ENCODE results near the gene DHX57.
"Not testable (repeated sequence)": the region's sequence is repeated elsewhere in the genome, so short reads cannot be mapped to it uniquely, and the experiment has no call there.

DHX57 gene

DNA sequence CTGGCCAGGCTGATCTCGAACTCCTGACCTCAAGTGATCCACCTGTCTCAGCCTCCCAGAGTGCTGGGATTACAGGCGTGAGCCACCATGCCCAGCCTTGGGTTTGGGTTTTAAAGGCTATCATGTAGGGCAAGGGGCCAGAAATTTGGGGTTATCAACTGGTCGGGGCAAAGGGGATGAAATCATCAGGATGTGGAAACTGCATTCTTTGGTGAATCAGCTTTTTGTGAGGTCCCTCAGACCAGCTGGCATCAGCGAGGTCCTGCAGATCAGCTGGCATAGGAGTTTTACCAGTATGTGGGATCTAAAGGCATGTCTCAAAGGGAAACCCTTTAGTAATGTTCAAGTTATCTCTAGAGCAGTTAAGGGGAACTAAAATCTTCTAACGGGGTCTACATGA lies 104.1 kb downstream of the DHX57 start:
- no peak overlapping the region for H3K4me3 Mint-ChIP-seq
- H3K27ac Mint-ChIP-seq: no peak overlapping the region
- peaks cover 4% of the 10 kb centered on the region for H3K4me1 Mint-ChIP-seq
- no peaks in the 10 kb centered on the region for H3K36me3 Mint-ChIP-seq
- no peak for DNase-seq
- CTCF ChIA-PET: no interaction called here
- peaks cover 38% of the 10 kb centered on the region for H3K27me3 Mint-ChIP-seq
- no peaks in the 10 kb centered on the region for H3K9me3 Mint-ChIP-seq

GRCh38 chr2:38765551-38765950 lies 110.2 kb downstream of the DHX57 start:
- no peaks in the 10 kb centered on the region for H3K36me3 Mint-ChIP-seq
- peaks cover 8% of the 10 kb centered on the region for H3K27me3 Mint-ChIP-seq
- H3K4me1 Mint-ChIP-seq: peaks cover 8% of the 10 kb centered on the region
- H3K9me3 Mint-ChIP-seq: no peaks in the 10 kb centered on the region
- CTCF ChIA-PET: interaction anchor here (0.6 kb wide), 1 partner anchor 11 kb away, joined by 3 read pairs; no protein-coding TSS in a partner anchor
- no peak overlapping the region for H3K4me3 Mint-ChIP-seq
- H3K27ac Mint-ChIP-seq: no peak overlapping the region
- DNase-seq: no peak

DNA sequence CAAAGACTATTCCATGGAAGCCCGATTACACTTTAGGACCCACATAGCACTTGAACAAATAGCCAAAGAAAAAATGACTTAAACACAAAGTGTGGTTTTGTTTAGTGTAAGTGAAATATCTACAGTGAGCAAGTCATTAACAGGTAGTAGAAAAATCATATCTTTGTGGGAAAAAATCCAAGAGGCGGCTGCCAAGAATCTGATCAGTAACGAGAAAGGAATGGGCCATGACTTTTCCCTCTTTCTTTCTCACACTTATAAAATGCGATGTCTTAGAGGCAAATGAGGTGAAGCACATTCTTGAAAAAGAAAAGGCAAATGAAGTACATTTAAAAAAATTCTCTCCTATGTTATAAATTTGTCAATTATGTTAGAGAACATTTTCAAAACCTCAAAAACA lies 110.6 kb downstream of the DHX57 start:
- no peak overlapping the region for H3K27ac Mint-ChIP-seq
- no peak for DNase-seq
- H3K27me3 Mint-ChIP-seq: peaks cover 8% of the 10 kb centered on the region
- H3K36me3 Mint-ChIP-seq: no peaks in the 10 kb centered on the region
- H3K9me3 Mint-ChIP-seq: no peaks in the 10 kb centered on the region
- peaks cover 8% of the 10 kb centered on the region for H3K4me1 Mint-ChIP-seq
- CTCF ChIA-PET: no interaction called here
- no peak overlapping the region for H3K4me3 Mint-ChIP-seq

DNA sequence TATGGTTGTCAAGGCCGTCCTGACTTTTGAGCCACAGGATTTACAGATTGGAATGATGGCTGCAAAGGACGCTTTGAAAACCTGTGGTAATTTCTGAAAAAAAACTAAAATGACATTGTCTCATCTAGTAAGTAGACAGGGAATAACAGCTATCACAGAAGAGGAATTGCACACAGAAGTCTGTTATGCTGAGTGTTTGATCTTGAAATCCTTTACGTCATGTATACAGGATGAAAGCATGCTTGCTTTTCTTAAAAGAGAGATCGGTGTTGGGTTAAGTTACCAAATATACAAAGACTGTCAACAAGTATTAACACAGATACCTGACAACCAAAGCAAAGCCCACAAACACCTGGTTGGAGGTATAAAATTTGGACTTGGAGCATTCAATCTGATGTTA lies 112.0 kb downstream of the DHX57 start:
- DNase-seq: no peak
- no peaks in the 10 kb centered on the region for H3K36me3 Mint-ChIP-seq
- no peaks in the 10 kb centered on the region for H3K9me3 Mint-ChIP-seq
- H3K27ac Mint-ChIP-seq: no peak overlapping the region
- CTCF ChIA-PET: no interaction called here
- H3K27me3 Mint-ChIP-seq: peaks cover 3% of the 10 kb centered on the region
- H3K4me1 Mint-ChIP-seq: peaks cover 8% of the 10 kb centered on the region
- H3K4me3 Mint-ChIP-seq: no peak overlapping the region

GRCh38 chr2:38763228-38763627 lies 112.5 kb downstream of the DHX57 start:
- H3K27me3 Mint-ChIP-seq: peaks cover 3% of the 10 kb centered on the region
- no peaks in the 10 kb centered on the region for H3K9me3 Mint-ChIP-seq
- no peaks in the 10 kb centered on the region for H3K36me3 Mint-ChIP-seq
- peaks cover 8% of the 10 kb centered on the region for H3K4me1 Mint-ChIP-seq
- no peak overlapping the region for H3K4me3 Mint-ChIP-seq
- no peak overlapping the region for H3K27ac Mint-ChIP-seq
- CTCF ChIA-PET: no interaction called here
- DNase-seq: no peak

- H3K27me3 Mint-ChIP-seq, H3K9me3 Mint-ChIP-seq, H3K4me3 Mint-ChIP-seq, DNase-seq, CTCF ChIA-PET, H3K27ac Mint-ChIP-seq, H3K36me3 Mint-ChIP-seq: not testable (repeated sequence)
- peaks cover 17% of the 10 kb centered on the region for H3K4me1 Mint-ChIP-seq
These were observed 119.8 kb downstream of the DHX57 start for GRCh38 chr2:38755891-38756290.

GRCh38 chr2:38754506-38754905 lies 121.2 kb downstream of the DHX57 start:
- no peak for DNase-seq
- H3K9me3 Mint-ChIP-seq: no peaks in the 10 kb centered on the region
- H3K4me3 Mint-ChIP-seq: peak overlapping the region; percentile 54
- peaks cover 22% of the 10 kb centered on the region for H3K4me1 Mint-ChIP-seq
- CTCF ChIA-PET: interaction anchor here (0.6 kb wide), 1 partner anchor 173 kb away, joined by 3 read pairs; no protein-coding TSS in a partner anchor
- peaks cover 14% of the 10 kb centered on the region for H3K36me3 Mint-ChIP-seq
- peak overlapping the region; percentile 62 for H3K27ac Mint-ChIP-seq
- peaks cover 4% of the 10 kb centered on the region for H3K27me3 Mint-ChIP-seq

DNA sequence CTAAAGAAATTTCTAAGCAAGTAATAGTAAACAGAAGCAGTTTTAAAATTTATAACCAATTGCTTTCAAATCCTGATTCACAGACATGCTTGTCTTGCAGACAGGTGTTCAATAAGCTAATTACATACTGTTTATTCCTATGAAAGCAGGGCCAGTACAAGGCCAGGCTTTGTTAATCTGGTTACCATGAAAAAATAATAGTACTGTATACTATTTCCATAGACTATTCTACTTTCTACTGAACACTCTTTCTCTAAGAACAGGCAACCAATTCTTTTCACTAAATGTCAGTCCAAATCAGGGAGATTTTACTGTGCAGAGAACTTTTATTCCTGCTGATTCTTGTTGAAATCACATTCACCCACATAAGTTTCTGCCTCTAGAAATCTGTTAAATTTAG lies 121.7 kb downstream of the DHX57 start:
- Mint-ChIP-seq H3K9me3 (no peaks in the 10 kb centered on the region), H3K27ac (peak overlapping the region; percentile 71), H3K36me3 (peaks cover 17% of the 10 kb centered on the region), H3K27me3 (peaks cover 4% of the 10 kb centered on the region), H3K4me1 (peaks cover 25% of the 10 kb centered on the region), H3K4me3 (peak overlapping the region; percentile 64)
- CTCF ChIA-PET: interaction anchor here (0.6 kb wide), 1 partner anchor 172 kb away, joined by 3 read pairs; no protein-coding TSS in a partner anchor
- no peak for DNase-seq

- DNase-seq: no peak
- peak overlapping the region; percentile 99 for H3K27ac Mint-ChIP-seq
- H3K9me3 Mint-ChIP-seq: no peaks in the 10 kb centered on the region
- peaks cover 37% of the 10 kb centered on the region for H3K36me3 Mint-ChIP-seq
- H3K27me3 Mint-ChIP-seq: peaks cover 4% of the 10 kb centered on the region
- H3K4me3 Mint-ChIP-seq: peak overlapping the region; percentile 98
- peaks cover 47% of the 10 kb centered on the region for H3K4me1 Mint-ChIP-seq
- CTCF ChIA-PET: interaction anchor here (1.0 to 1.6 kb wide), 5 partner anchors 10 to 169 kb away, joined by 3 to 13 read pairs (median 4); no protein-coding TSS in a partner anchor
These were observed 123.9 kb downstream of the DHX57 start for GRCh38 chr2:38751596-38752410.

- Mint-ChIP-seq H3K9me3 (no peaks in the 10 kb centered on the region), H3K4me3 (peak within 1 kb of the TSS; percentile 98), H3K27ac (peak within 1 kb of the TSS; percentile 99), H3K36me3 (peaks cover 45% of the 10 kb centered on the region), H3K4me1 (peaks cover 54% of the 10 kb centered on the region), H3K27me3 (peaks cover 4% of the 10 kb centered on the region)
- peak; percentile 97 for DNase-seq
- CTCF ChIA-PET: interaction anchor here (1.0 to 1.6 kb wide), 5 partner anchors 10 to 169 kb away, joined by 3 to 13 read pairs (median 4); no protein-coding TSS in a partner anchor
These were observed 124.7 kb downstream of the DHX57 start, which contains the start of gene SRSF7 for GRCh38 chr2:38750891-38751595. Gene SRSF7, minus strand, starts transcription at chr2:38751361. Its CDS starts 105 bp downstream, at chr2:38751256.

GRCh38 chr2:38750011-38750890 lies 125.5 kb downstream of the DHX57 start:
- H3K4me3 Mint-ChIP-seq: peak overlapping the region; percentile 98
- peak overlapping the region; percentile 99 for H3K27ac Mint-ChIP-seq
- no peaks in the 10 kb centered on the region for H3K9me3 Mint-ChIP-seq
- peaks cover 61% of the 10 kb centered on the region for H3K4me1 Mint-ChIP-seq
- CTCF ChIA-PET: interaction anchor here (1.0 to 1.6 kb wide), 3 partner anchors 9 to 150 kb away, joined by 3 to 13 read pairs (median 4); no protein-coding TSS in a partner anchor
- DNase-seq: peak; percentile 65
- H3K36me3 Mint-ChIP-seq: peaks cover 53% of the 10 kb centered on the region
- peaks cover 4% of the 10 kb centered on the region for H3K27me3 Mint-ChIP-seq

DNA sequence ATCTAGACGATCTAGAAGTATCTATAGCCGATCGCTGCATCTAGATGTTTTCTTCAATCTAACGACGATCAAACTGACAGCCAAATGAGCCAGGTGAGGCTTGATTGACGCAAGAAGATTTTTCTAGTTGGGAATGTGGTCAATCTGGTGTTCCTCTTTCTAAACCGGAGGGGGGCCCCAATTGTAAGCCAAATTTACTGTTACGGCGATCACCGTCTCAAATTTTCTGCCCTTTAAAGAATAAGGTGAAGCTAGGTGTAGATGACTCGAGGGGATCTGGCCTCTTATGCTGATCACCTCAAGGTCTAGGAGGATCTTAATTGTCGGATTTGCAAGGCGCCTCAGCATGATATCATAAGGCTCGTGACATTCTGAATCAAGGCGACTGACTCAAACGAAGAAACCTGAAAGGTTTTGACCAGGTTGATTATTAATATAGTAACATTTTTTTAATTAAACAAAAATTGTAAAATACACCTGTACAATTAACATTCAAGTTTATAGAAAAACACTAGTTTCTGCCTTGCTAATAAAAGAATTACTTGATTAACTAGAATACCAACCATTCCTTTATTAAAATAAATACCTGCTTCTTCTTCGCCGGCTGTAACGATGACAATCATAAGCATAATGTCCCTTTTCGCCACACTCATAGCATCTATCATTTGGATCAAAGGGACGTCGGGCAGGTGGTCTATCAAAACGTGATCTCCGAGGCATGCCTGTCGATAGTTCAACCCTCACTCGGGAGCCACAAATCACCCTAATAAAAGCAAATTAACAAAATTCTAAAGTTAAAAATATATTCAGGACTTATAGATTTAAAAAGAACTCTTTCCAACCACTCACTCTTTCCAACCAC lies 126.6 kb downstream of the DHX57 start:
- peak overlapping the region; percentile 98 for H3K4me3 Mint-ChIP-seq
- H3K9me3 Mint-ChIP-seq: no peaks in the 10 kb centered on the region
- peaks cover 4% of the 10 kb centered on the region for H3K27me3 Mint-ChIP-seq
- peaks cover 63% of the 10 kb centered on the region for H3K36me3 Mint-ChIP-seq
- CTCF ChIA-PET: interaction anchor here (1.2 kb wide), 1 partner anchor 10 kb away, joined by 4 read pairs; no protein-coding TSS in a partner anchor
- no peak for DNase-seq
- peak overlapping the region; percentile 99 for H3K27ac Mint-ChIP-seq
- H3K4me1 Mint-ChIP-seq: peaks cover 71% of the 10 kb centered on the region

DNA sequence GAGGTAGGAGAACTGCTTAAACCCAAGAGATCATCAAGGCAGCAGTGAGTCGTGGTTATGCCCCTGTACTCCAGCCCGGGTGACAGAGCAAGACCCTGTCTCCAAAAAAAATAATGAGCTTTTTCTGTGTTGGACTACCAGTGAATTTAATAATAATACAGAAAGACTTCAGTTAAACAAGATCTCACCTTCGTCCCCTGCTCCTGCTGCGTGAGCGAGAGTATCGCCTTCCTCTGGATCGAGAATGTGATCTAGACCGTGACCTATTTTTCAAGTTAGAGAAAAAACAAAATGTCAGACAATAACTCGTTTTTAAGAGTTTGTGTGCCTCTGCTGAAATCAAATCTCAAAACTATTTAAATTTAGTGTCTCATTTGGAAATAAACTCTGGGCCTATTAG lies 127.3 kb downstream of the DHX57 start:
- H3K4me1 Mint-ChIP-seq: peaks cover 67% of the 10 kb centered on the region
- DNase-seq: no peak
- peaks cover 71% of the 10 kb centered on the region for H3K36me3 Mint-ChIP-seq
- H3K4me3 Mint-ChIP-seq: peak overlapping the region; percentile 52
- no peaks in the 10 kb centered on the region for H3K9me3 Mint-ChIP-seq
- H3K27me3 Mint-ChIP-seq: peaks cover 4% of the 10 kb centered on the region
- CTCF ChIA-PET: interaction anchor here (1.2 kb wide), 1 partner anchor 9 kb away, joined by 4 read pairs; no protein-coding TSS in a partner anchor
- no peak overlapping the region for H3K27ac Mint-ChIP-seq

Measured in activated naive CD4-positive, alpha-beta T cell treated with anti-CD3 and anti-CD28 coated beads, Interleukin-2, amount 10 ng/mL, durations not matched to agents 7 days and 5 days (primary cell).